Measurements from ENCODE around the gene VWA8. TPM values are rescaled to one million over a fixed set of nuclear protein-coding genes. Genes with fewer than 3 reads are reported as not detected.

The VWA8 gene
- total RNA-seq = 10 to 100 TPM; 19.5 to 26.2 (median 21.6) TPM

DNA sequence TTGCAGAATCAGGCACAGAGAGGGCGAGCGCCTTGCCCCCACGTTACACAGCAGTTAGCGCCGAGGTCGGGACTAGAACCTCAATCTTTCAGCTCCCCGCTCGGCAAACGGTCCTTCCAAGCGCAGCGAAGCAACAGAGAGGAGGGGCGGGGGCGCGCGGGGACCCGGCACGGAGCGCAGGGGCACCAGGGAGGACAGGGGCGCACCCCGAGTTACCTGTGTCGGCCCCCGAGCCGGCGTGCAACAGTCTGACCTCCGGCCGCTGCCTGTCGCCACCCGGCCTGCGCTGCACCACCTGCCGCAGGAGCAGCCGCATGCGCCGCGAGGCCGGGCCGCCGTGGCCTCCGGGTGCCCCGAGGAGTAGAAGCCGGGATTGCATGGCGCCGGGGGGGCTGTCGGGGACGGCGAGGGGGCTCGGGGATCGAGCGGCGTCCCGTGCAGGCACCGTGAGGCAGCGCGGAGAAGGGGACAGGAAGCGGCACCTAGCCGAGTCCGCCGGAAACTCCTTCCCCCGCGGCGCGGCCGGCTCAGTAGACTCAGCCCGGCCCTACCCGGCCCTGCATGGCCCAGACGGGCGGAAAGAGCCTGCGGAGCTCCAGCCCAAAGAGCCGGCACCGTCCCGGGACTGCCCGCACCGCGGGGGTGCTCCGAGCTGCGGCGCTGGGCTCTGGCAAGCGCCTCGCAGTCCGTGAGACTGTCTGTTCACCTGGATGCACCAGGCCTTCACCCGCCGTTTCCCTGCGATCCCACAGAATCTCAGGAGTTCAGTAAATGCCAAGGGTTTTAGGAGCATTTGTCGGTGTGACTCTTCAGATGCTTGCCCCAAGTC is at the start of gene VWA8:
Gene VWA8, minus strand, starts transcription at position 473 of the 829 bp plus-strand sequence. Its CDS starts 94 bp downstream, at position 379.
- peak; percentile 94 for DNase-seq (ENCODE audit: extremely low spot score)
- Histone ChIP-seq H3K4me1 (peaks cover 16 to 34% (median 28%) of the 10 kb centered on the region in 4 donors), H3K27ac (replicated peaks in 1 of 4) (peak within 1 kb of the TSS; percentile 82 to 91 (median 89)), H3K27me3 (no peaks in the 10 kb centered on the region), H3K4me3 (peak within 1 kb of the TSS; percentile 78 to 96 (median 93)), H3K36me3 (no peaks in the 10 kb centered on the region), H3K9me3 (no peaks in the 10 kb centered on the region)
- WGBS = 2% methylated on average over 26 of the region's 83 CpGs
- intact Hi-C loops (cut with DNase I) = loop anchor here (5.0 kb wide), 2 partner anchors 81 to 294 kb away; no protein-coding TSS in a partner anchor
- TF ChIP-seq EP300 (IDR thresholded peaks at IDR 0.05) (no peak), POLR2AphosphoS5 (IDR thresholded peaks at IDR 0.05) (peak; percentile 34 to 44), POLR2A (IDR thresholded peaks at IDR 0.05; ENCODE audit: low read depth) (no peak)
- TF ChIP-seq, protein P1, sequence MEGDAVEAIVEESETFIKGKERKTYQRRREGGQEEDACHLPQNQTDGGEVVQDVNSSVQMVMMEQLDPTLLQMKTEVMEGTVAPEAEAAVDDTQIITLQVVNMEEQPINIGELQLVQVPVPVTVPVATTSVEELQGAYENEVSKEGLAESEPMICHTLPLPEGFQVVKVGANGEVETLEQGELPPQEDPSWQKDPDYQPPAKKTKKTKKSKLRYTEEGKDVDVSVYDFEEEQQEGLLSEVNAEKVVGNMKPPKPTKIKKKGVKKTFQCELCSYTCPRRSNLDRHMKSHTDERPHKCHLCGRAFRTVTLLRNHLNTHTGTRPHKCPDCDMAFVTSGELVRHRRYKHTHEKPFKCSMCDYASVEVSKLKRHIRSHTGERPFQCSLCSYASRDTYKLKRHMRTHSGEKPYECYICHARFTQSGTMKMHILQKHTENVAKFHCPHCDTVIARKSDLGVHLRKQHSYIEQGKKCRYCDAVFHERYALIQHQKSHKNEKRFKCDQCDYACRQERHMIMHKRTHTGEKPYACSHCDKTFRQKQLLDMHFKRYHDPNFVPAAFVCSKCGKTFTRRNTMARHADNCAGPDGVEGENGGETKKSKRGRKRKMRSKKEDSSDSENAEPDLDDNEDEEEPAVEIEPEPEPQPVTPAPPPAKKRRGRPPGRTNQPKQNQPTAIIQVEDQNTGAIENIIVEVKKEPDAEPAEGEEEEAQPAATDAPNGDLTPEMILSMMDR (IDR thresholded peaks at IDR 0.05) = no peak

GRCh38 chr13:42009057-42009456 is 48.1 kb upstream of the VWA8 start:
- Histone ChIP-seq H3K4me3 (no peak overlapping the region), H3K27ac (replicated peaks in 1 of 4) (no peak overlapping the region), H3K27me3 (no peaks in the 10 kb centered on the region), H3K9me3 (no peaks in the 10 kb centered on the region), H3K36me3 (no peaks in the 10 kb centered on the region), H3K4me1 (peaks cover 0 to 10% (median 0%) of the 10 kb centered on the region in 4 donors)
- DNase-seq (ENCODE audit: extremely low spot score) = peak; percentile 37
- TF ChIP-seq POLR2AphosphoS5 (IDR thresholded peaks at IDR 0.05) (no peak), POLR2A (IDR thresholded peaks at IDR 0.05; ENCODE audit: low read depth) (no peak), EP300 (IDR thresholded peaks at IDR 0.05) (no peak)
- TF ChIP-seq, protein P1 (IDR thresholded peaks at IDR 0.05) = no peak
- intact Hi-C loops (cut with DNase I) = no loop called here
- 91% methylated on average over 4 of the region's 4 CpGs for WGBS

GRCh38 chr13:42007844-42008243 is 46.9 kb upstream of the VWA8 start:
- intact Hi-C loops (cut with DNase I) = no loop called here
- Histone ChIP-seq H3K4me1 (peaks cover 0 to 10% (median 0%) of the 10 kb centered on the region in 4 donors), H3K36me3 (no peaks in the 10 kb centered on the region), H3K27me3 (no peaks in the 10 kb centered on the region), H3K4me3 (no peak overlapping the region), H3K9me3 (no peaks in the 10 kb centered on the region), H3K27ac (replicated peaks in 1 of 4) (no peak overlapping the region)
- DNase-seq (ENCODE audit: extremely low spot score) = no peak
- WGBS = 83% methylated on average over 1 of the region's 1 CpG
- no peak for TF ChIP-seq POLR2AphosphoS5 (IDR thresholded peaks at IDR 0.05)
- TF ChIP-seq POLR2A (IDR thresholded peaks at IDR 0.05; ENCODE audit: low read depth) = no peak
- TF ChIP-seq, protein P1 (IDR thresholded peaks at IDR 0.05) = no peak
- TF ChIP-seq EP300 (IDR thresholded peaks at IDR 0.05) = no peak

DNA sequence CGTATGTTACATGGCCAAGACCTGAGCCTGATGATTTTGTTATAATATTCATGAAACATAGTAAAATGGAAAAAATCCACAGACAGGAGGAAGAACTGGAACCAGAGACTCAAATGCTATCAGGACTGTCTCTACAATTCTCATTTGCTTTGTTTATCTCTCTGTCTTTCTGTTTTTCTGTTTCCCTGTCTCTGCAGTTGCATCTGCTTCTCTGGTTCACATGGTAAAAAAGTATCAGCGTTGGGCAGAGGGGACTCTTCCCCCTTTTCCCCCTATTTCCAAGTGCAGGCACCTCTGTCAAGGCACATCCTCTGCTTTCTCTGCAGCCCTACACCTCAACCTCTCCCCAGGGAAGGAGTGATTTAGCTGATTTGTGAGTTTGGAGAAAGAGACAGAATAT is 41.2 kb upstream of the VWA8 start:
- intact Hi-C loops (cut with DNase I) = no loop called here
- no peaks in the 10 kb centered on the region for H3K9me3 ChIP-seq
- H3K4me1 ChIP-seq = peaks cover 0 to 8% (median 4%) of the 10 kb centered on the region in 4 donors
- no peaks in the 10 kb centered on the region for H3K27me3 ChIP-seq
- H3K36me3 ChIP-seq = no peaks in the 10 kb centered on the region
- DNase-seq (ENCODE audit: extremely low spot score) = peak; percentile 57
- no peak overlapping the region for H3K27ac ChIP-seq (replicated peaks in 1 of 4)
- TF ChIP-seq POLR2A (IDR thresholded peaks at IDR 0.05; ENCODE audit: low read depth) = no peak
- TF ChIP-seq, protein P1 (IDR thresholded peaks at IDR 0.05) = no peak
- no peak for TF ChIP-seq POLR2AphosphoS5 (IDR thresholded peaks at IDR 0.05)
- no peak for TF ChIP-seq EP300 (IDR thresholded peaks at IDR 0.05)
- WGBS = 72% methylated on average over 2 of the region's 2 CpGs
- H3K4me3 ChIP-seq = no peak overlapping the region
